Testis (tissue), 2 donors: Measurements from ENCODE around the gene ESR1.

Experiments used
- POLR2A ChIP-seq: fragments of 450-650 bp; IDR thresholded peaks from one replicate; pipeline ENCODE4 v1.6.1; 2017; ENCODE audit warnings: antibody characterized with exemption, mild to moderate bottlenecking, moderate library complexity
- TF ChIP-seq, protein P1 (sequence below), 3 experiments: fragments of 450-650 bp in 2 of 3; fragments of 200-600 bp in 1 of 3; sonication (generic) in 1 of 3; IDR thresholded peaks; one replicate each; pipeline ENCODE4 v1.5.1; 2016 to 2019; ENCODE audit warnings: antibody characterized with exemption in 3 of 3, mild to moderate bottlenecking in 2 of 3, moderate library complexity in 1 of 3

DNA sequence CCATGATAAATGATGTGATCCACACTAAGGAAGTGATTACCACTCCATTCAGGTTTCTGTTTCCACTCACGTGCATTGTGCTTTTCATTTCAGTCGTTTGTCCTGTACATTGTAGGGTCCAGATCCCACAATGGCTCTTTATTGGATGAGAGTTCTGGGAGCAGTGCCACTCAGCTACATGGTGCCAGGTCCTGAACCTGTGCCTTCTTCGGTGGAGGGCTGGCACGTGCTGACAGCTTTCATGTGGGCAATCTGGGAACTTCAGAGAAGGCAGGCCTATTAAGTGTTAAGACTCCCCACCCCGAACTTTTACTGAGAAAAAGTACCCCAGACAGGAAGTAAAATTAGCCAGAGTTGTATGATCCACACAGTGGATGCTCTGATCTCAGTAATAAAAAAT lies 255.0 kb downstream of the ESR1 start:
- TF ChIP-seq, protein P1, sequence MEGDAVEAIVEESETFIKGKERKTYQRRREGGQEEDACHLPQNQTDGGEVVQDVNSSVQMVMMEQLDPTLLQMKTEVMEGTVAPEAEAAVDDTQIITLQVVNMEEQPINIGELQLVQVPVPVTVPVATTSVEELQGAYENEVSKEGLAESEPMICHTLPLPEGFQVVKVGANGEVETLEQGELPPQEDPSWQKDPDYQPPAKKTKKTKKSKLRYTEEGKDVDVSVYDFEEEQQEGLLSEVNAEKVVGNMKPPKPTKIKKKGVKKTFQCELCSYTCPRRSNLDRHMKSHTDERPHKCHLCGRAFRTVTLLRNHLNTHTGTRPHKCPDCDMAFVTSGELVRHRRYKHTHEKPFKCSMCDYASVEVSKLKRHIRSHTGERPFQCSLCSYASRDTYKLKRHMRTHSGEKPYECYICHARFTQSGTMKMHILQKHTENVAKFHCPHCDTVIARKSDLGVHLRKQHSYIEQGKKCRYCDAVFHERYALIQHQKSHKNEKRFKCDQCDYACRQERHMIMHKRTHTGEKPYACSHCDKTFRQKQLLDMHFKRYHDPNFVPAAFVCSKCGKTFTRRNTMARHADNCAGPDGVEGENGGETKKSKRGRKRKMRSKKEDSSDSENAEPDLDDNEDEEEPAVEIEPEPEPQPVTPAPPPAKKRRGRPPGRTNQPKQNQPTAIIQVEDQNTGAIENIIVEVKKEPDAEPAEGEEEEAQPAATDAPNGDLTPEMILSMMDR (IDR thresholded peaks at IDR 0.05), result no peak
- TF ChIP-seq POLR2A, result no peak
